Hematopoietic multipotent progenitor cell treated with erythropoietin and hydrocortisone succinate and interleukin-3 and kit ligand, for 17 days (in vitro differentiated cells): ENCODE measurements around the gene BRWD1.
A peak's percentile ranks its signal among the peaks of the same experiment; 100 is the strongest.

Source experiments
- DNase-seq: peaks from one replicate; pipeline ENCODE4 v3.0.0-alpha.2; 2015; ENCODE audit warnings: low spot score

The BRWD1 gene

GRCh38 chr21:39196838-39197237 is 116.6 kb downstream of the BRWD1 start:
- DNase-seq: no peak

- DNase-seq: no peak
Observed at GRCh38 chr21:39196310-39196709, 117.1 kb downstream of the BRWD1 start.

- DNase-seq: no peak
Observed at GRCh38 chr21:39193380-39193779, 120.1 kb downstream of the BRWD1 start.

GRCh38 chr21:39189857-39190604 is 123.4 kb downstream of the BRWD1 start:
- DNase-seq: no peak

GRCh38 chr21:39188521-39189139 is 124.8 kb downstream of the BRWD1 start:
- no peak for DNase-seq

- DNase-seq: no peak
Observed at GRCh38 chr21:39187141-39187540, 126.3 kb downstream of the BRWD1 start.

- DNase-seq: no peak
Observed at GRCh38 chr21:39186676-39187075, 126.8 kb downstream of the BRWD1 start.

- DNase-seq: no peak
Observed at GRCh38 chr21:39185157-39185556, 128.3 kb downstream of the BRWD1 start.

GRCh38 chr21:39184050-39184980 is 129.1 kb downstream of the BRWD1 start:
- peak; percentile 13 for DNase-seq

- DNase-seq: peak; percentile 97
Observed at GRCh38 chr21:39183272-39184049, 130.0 kb downstream of the BRWD1 start, which contains the start of gene PSMG1. PSMG1 (minus strand) TSS chr21:39183451; CDS start chr21:39183385, 66 bp downstream.

- DNase-seq: no peak
Observed at GRCh38 chr21:39182484-39183271, 130.8 kb downstream of the BRWD1 start.

GRCh38 chr21:39182016-39182415 is 131.4 kb downstream of the BRWD1 start:
- DNase-seq: no peak

GRCh38 chr21:39181205-39181818 is 132.1 kb downstream of the BRWD1 start:
- no peak for DNase-seq

- peak; percentile 20 for DNase-seq
Observed at GRCh38 chr21:39180429-39181019, 132.9 kb downstream of the BRWD1 start.

- no peak for DNase-seq
Observed at GRCh38 chr21:39178421-39178820, 135.0 kb downstream of the BRWD1 start.

- no peak for DNase-seq
Observed at GRCh38 chr21:39176271-39176709, 137.1 kb downstream of the BRWD1 start.

GRCh38 chr21:39175665-39176064 is 137.8 kb downstream of the BRWD1 start:
- DNase-seq: no peak

GRCh38 chr21:39175154-39175553 is 138.3 kb downstream of the BRWD1 start:
- peak; percentile 31 for DNase-seq

- no peak for DNase-seq
Observed at GRCh38 chr21:39173716-39174680, 139.4 kb downstream of the BRWD1 start.
